ENCODE data around the gene GNAO1.

GNAO1 gene

GRCh38 chr16:56328276-56329022 is 137.2 kb downstream of the GNAO1 start:
- Mint-ChIP-seq H3K4me3 (no peak overlapping the region), H3K4me1 (no peaks in the 10 kb centered on the region), H3K36me3 (no peaks in the 10 kb centered on the region), H3K9me3 (no peaks in the 10 kb centered on the region), H3K27me3 (peaks cover 4% of the 10 kb centered on the region), H3K27ac (no peak overlapping the region)
- no peak for DNase-seq
- CTCF ChIA-PET = interaction anchor here (0.6 to 2.2 kb wide), 3 partner anchors 8 to 14 kb away, joined by 3 to 10 read pairs (median 4); no protein-coding TSS in a partner anchor

- CTCF ChIA-PET = no interaction called here
- Mint-ChIP-seq H3K36me3 (no peaks in the 10 kb centered on the region), H3K27ac (no peak overlapping the region), H3K9me3 (no peaks in the 10 kb centered on the region), H3K4me3 (no peak overlapping the region), H3K27me3 (no peaks in the 10 kb centered on the region), H3K4me1 (no peaks in the 10 kb centered on the region)
- DNase-seq = no peak
Measured at GRCh38 chr16:56329887-56330286, 138.6 kb downstream of the GNAO1 start.

- H3K4me3 Mint-ChIP-seq = no peak overlapping the region
- H3K36me3 Mint-ChIP-seq = no peaks in the 10 kb centered on the region
- H3K4me1 Mint-ChIP-seq = no peaks in the 10 kb centered on the region
- H3K27ac Mint-ChIP-seq = no peak overlapping the region
- no peak for DNase-seq
- H3K27me3 Mint-ChIP-seq = no peaks in the 10 kb centered on the region
- CTCF ChIA-PET = no interaction called here
- no peaks in the 10 kb centered on the region for H3K9me3 Mint-ChIP-seq
Measured at GRCh38 chr16:56330476-56330875, 139.2 kb downstream of the GNAO1 start.

GRCh38 chr16:56331399-56331798 is 140.1 kb downstream of the GNAO1 start:
- no peak overlapping the region for H3K4me3 Mint-ChIP-seq
- no peaks in the 10 kb centered on the region for H3K36me3 Mint-ChIP-seq
- no peaks in the 10 kb centered on the region for H3K4me1 Mint-ChIP-seq
- CTCF ChIA-PET = no interaction called here
- no peak overlapping the region for H3K27ac Mint-ChIP-seq
- no peaks in the 10 kb centered on the region for H3K27me3 Mint-ChIP-seq
- H3K9me3 Mint-ChIP-seq = no peaks in the 10 kb centered on the region
- no peak for DNase-seq

GRCh38 chr16:56331915-56332314 is 140.6 kb downstream of the GNAO1 start:
- no peak overlapping the region for H3K27ac Mint-ChIP-seq
- DNase-seq = no peak
- CTCF ChIA-PET = no interaction called here
- H3K4me1 Mint-ChIP-seq = no peaks in the 10 kb centered on the region
- H3K27me3 Mint-ChIP-seq = no peaks in the 10 kb centered on the region
- no peaks in the 10 kb centered on the region for H3K9me3 Mint-ChIP-seq
- no peak overlapping the region for H3K4me3 Mint-ChIP-seq
- no peaks in the 10 kb centered on the region for H3K36me3 Mint-ChIP-seq

GRCh38 chr16:56332464-56333079 is 141.3 kb downstream of the GNAO1 start:
- CTCF ChIA-PET = no interaction called here
- Mint-ChIP-seq H3K36me3 (no peaks in the 10 kb centered on the region), H3K9me3 (no peaks in the 10 kb centered on the region), H3K4me1 (no peaks in the 10 kb centered on the region), H3K27ac (peak overlapping the region; percentile 64), H3K27me3 (no peaks in the 10 kb centered on the region), H3K4me3 (no peak overlapping the region)
- DNase-seq = no peak

- H3K36me3 Mint-ChIP-seq = no peaks in the 10 kb centered on the region
- no peaks in the 10 kb centered on the region for H3K4me1 Mint-ChIP-seq
- no peak overlapping the region for H3K4me3 Mint-ChIP-seq
- H3K9me3 Mint-ChIP-seq = no peaks in the 10 kb centered on the region
- CTCF ChIA-PET = interaction anchor here (1.3 kb wide), 1 partner anchor 22 kb away, joined by 3 read pairs; no protein-coding TSS in a partner anchor
- H3K27me3 Mint-ChIP-seq = no peaks in the 10 kb centered on the region
- no peak overlapping the region for H3K27ac Mint-ChIP-seq
- DNase-seq = no peak
Measured at GRCh38 chr16:56334761-56335160, 143.5 kb downstream of the GNAO1 start.

- no peak overlapping the region for H3K4me3 Mint-ChIP-seq
- H3K27ac Mint-ChIP-seq = no peak overlapping the region
- H3K4me1 Mint-ChIP-seq = no peaks in the 10 kb centered on the region
- H3K9me3 Mint-ChIP-seq = no peaks in the 10 kb centered on the region
- no peaks in the 10 kb centered on the region for H3K36me3 Mint-ChIP-seq
- no peak for DNase-seq
- no peaks in the 10 kb centered on the region for H3K27me3 Mint-ChIP-seq
- CTCF ChIA-PET = no interaction called here
Measured at GRCh38 chr16:56336071-56336688, 144.9 kb downstream of the GNAO1 start.

GRCh38 chr16:56336711-56337110 is 145.4 kb downstream of the GNAO1 start:
- no peak overlapping the region for H3K4me3 Mint-ChIP-seq
- H3K27ac Mint-ChIP-seq = no peak overlapping the region
- H3K36me3 Mint-ChIP-seq = no peaks in the 10 kb centered on the region
- no peak for DNase-seq
- no peaks in the 10 kb centered on the region for H3K4me1 Mint-ChIP-seq
- no peaks in the 10 kb centered on the region for H3K27me3 Mint-ChIP-seq
- CTCF ChIA-PET = no interaction called here
- H3K9me3 Mint-ChIP-seq = no peaks in the 10 kb centered on the region

- Mint-ChIP-seq H3K27ac (no peak overlapping the region), H3K4me3 (no peak overlapping the region), H3K4me1 (no peaks in the 10 kb centered on the region), H3K27me3 (no peaks in the 10 kb centered on the region), H3K9me3 (no peaks in the 10 kb centered on the region), H3K36me3 (no peaks in the 10 kb centered on the region)
- CTCF ChIA-PET = no interaction called here
- DNase-seq = no peak
Measured at GRCh38 chr16:56337131-56337857, 146.0 kb downstream of the GNAO1 start.

GRCh38 chr16:56337858-56338325 is 146.6 kb downstream of the GNAO1 start:
- no peaks in the 10 kb centered on the region for H3K4me1 Mint-ChIP-seq
- no peak overlapping the region for H3K4me3 Mint-ChIP-seq
- CTCF ChIA-PET = no interaction called here
- H3K9me3 Mint-ChIP-seq = no peaks in the 10 kb centered on the region
- DNase-seq = no peak
- no peak overlapping the region for H3K27ac Mint-ChIP-seq
- no peaks in the 10 kb centered on the region for H3K36me3 Mint-ChIP-seq
- H3K27me3 Mint-ChIP-seq = no peaks in the 10 kb centered on the region

GRCh38 chr16:56338566-56339318 is 147.5 kb downstream of the GNAO1 start:
- H3K27ac Mint-ChIP-seq = no peak overlapping the region
- no peaks in the 10 kb centered on the region for H3K36me3 Mint-ChIP-seq
- CTCF ChIA-PET = interaction anchor here (1.1 kb wide), 1 partner anchor 136 kb away, joined by 3 read pairs; no protein-coding TSS in a partner anchor

GRCh38 chr16:56339431-56340195 is 148.3 kb downstream of the GNAO1 start:
- no peaks in the 10 kb centered on the region for H3K9me3 Mint-ChIP-seq
- H3K27ac Mint-ChIP-seq = no peak overlapping the region
- CTCF ChIA-PET = interaction anchor here (1.1 kb wide), 1 partner anchor 137 kb away, joined by 3 read pairs; no protein-coding TSS in a partner anchor
- H3K36me3 Mint-ChIP-seq = no peaks in the 10 kb centered on the region
- no peak overlapping the region for H3K4me3 Mint-ChIP-seq
- no peak for DNase-seq
- H3K4me1 Mint-ChIP-seq = no peaks in the 10 kb centered on the region
- H3K27me3 Mint-ChIP-seq = no peaks in the 10 kb centered on the region

More at GRCh38 chr16:56338566-56339318, 147.5 kb downstream of the GNAO1 start:
- Mint-ChIP-seq H3K27me3 (no peaks in the 10 kb centered on the region), H3K9me3 (no peaks in the 10 kb centered on the region), H3K4me3 (no peak overlapping the region), H3K4me1 (no peaks in the 10 kb centered on the region)
- DNase-seq = no peak
